NCI-H1436 (cell line): Measurements from ENCODE around the gene CCNI.
"Not testable (repeated sequence)": the region's sequence is repeated elsewhere in the genome, so short reads cannot be mapped to it uniquely, and the experiment has no call there.

Experiments
- DNase-seq: peaks from one replicate; lab custom pipeline; 2025; lab: John Stamatoyannopoulos, UW

Gene CCNI

DNA sequence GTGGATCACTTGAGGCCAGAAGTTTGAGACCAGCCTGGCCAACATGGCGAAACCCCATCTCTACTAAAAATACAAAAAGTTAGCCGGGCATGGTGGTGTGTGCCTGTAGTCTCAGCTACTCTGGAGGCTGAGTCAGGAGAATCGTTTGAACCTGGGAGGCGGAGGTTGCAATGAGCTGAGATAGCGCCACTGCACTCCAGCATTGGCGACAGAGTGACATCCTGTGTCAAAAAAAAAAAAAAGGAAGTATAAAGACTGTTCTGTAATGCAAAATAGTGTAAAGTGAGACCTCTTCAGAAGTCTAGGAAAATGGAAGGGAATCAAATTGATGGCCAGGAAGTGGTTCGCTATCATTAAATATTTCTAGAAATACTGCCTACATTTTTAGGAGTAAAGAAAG, 5.0 kb upstream of the CCNI start:
- not testable (repeated sequence) for DNase-seq

DNA sequence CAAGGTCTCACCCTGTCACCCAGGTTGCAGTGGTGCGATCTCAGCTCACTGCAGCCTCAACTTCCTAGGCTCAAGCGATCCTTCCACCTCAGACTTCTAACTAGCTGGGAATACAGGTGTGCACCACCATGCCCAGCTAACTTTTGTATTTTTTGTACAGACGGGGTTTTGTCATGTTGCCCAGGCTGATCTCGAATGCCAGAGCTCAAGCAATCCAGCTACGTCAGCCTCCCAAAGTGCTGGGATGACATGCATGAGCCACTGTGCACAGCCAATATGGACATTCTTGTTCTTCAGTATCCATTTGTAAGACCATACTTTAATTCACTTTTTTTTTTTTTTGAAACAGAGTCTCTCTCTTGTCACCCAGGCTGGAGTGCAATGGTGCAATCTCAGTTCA, 3.5 kb upstream of the CCNI start:
- DNase-seq = no peak

DNA sequence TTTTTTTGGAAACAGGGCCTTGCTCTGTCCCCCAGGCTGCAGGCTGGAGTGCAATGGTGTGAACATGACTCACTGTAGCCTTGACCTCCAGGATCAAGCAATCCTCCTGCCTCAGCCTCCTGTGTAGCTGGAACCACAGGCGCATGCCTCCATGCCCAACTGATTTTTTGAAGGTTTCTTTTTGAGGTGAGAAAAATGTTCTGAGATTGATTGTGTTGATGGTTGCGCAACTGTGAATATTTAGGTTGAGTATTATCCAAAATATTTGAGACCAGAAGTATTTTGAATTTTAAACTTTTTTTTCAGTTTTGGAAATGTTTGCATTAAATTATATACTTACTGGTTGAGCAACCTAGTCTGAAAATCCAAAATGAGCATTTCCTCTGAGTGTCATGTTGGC, 2.6 kb upstream of the CCNI start:
- no peak for DNase-seq

DNA sequence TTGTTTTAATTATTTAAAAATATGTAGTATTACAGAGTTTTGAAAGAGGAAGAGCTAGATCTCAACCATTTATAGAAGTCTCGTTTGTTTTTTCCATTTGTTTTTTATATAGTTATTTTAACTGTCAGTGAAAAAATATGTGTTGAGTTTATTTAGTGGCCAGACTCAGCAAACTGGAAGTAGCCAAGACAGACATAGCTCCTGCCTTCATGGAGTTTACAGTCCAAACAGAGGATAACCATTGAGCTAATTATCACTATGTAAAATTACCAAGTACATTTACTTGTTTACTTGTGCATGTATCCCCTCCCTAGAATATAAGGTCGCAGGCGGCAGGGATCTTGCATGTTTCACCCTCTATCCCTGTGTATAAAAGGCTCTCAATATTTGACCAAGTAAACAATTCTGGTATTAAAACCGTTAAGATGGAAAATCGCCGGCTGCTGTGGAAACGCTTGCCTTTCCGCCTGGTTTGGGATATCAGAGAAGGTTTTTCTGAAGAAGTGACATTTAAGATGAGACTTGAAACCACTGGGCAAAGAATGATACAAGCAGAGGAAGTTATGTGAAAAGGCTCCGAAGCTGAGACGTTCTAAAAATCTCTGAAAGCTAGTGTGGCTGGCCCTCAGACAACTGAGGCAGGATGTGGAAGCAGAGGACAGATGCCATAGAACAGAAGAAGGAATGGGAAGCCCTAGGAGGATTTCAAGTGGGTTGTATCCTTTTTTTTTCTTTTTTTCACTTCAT, 1.3 kb upstream of the CCNI start:
- no peak for DNase-seq

DNA sequence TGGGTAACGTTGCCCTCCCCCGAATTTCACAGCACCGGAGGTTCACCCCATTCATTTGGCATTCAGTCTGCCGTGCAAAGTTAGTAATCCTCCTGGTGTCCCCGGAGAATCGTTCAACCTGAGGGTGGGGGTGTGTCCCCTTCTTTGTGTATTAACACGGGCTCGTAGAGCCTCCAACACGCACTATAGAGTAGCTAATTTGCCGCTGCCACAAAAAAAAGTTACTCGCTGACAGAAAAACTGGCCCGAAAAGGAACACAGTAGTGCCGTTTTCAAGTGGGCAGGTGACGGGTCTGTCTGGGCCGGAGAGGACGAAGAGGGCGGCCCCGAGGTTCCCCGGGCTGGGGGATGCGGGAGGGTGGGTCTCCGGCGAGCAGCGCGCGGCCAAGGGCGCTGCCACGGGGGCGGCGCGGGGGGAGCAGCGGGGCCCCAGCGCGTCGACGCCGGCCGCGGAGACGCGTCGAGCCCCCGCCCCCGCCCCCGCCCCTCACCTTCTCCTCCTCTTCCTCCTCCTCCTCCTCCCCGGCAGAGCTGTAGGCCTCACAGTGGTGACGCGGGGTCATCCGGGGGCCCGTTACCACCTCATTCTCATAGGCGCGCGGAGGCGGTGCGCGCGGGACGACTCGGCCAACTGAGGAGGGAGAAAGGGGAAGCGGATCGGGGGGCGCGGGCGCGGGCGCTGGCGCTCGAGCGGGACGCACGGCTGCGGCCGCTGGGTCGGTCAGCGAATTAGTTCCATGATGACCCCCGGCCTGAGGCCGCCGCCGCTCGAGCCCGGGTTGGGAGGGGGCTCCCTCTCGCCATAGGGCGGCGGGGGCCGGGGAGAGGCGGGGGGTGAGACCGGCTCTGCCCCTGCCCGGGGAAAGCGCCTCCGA, 571 bp downstream of the CCNI start:
- peak; percentile 27 for DNase-seq

DNA sequence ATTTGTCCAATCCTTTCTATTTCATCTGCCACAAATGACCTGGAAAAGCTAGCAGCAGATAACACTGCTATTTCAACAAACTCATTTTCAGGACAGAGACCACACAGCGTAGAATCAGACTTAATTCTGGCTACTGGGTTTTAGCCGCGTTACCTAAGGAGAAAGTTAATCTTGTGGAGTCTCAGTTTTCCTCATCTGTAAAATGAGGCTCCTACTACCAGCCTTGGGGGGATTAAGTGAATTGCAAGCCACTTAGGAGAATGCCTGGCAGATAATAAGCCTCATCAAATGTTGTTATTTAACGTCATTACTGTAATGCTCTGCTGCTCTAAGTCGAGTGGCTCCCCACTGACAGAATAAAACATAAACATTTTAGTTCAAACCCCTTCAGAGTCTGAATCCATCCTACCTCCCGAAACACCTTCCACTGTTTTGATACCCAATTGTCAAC, 1.4 kb downstream of the CCNI start:
- DNase-seq = peak; percentile 50

DNA sequence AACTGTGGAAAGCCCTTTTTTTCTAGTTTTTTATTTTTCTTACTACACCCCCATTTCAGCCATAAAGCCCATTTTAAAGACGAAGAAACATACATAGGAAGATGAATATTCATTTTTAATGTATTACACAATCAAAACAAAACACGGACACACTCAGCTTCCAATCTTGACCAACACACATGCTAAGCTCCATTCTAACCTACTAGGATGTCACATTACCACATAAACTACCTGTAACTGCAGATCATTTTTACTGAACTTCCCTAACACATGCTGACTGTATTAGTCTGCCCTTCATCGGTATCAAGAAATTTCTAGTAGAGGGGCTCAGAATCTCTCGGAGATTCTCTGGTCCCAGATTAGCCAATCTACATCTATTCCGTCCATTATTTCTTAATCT, 1.8 kb downstream of the CCNI start:
- no peak for DNase-seq

DNA sequence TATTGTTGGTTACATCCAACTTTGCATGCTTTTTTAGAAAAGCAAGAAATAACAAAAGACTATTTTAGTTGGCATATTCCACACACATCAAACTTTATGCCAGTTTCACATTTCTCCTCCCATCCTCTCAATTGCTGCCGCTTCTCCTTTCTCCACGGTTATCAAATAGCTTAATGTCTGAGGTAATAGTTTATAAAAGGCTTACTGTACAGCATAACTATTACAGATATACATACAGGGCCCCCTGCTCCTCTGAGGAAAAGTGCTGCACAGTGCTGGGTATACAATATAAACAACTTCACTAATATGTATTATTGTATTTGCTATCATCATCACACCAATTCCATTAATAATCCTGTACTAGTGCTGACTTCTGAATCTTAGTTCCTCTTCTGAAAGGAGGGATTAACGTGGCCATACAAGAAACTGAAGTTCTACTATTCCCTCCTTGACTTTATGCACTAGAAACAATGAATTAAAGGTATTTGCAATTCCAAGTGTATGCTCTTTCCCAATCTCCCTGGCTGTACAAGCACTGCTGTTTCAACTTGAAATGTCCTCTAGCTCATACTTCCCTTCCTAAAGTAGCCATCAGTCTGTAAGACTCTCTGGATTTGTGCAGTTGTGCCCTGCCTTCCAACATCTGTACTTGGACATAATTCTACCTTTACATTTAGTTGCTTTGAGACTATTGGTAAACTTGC, 2.5 kb downstream of the CCNI start:
- no peak for DNase-seq

DNA sequence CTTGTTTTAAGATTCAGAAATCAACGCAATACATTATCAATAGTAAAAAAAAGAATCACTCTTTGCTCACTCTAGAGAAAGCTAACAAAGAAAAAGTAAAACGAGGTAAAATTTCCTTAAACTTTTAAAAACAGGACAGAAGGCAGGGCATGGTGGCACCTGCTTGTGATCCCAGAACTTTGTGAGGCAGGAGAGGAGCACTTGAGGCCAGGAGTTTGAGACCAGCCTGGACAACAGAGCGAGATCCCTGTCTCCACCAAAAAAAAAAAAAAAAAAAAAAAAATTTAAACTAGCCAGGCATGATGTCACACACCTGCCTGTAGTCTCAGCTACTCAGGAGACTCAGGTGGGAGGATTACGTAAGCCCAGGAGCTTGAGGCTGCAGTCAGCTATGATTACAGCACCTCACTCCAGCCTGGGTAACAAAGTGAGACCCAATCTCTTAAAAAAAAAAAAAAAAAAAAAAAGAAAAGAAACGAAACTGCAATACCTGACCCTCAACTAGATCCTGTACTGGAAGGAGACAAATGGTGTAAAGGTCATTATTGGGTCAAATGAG, 3.5 kb downstream of the CCNI start:
- no peak for DNase-seq

DNA sequence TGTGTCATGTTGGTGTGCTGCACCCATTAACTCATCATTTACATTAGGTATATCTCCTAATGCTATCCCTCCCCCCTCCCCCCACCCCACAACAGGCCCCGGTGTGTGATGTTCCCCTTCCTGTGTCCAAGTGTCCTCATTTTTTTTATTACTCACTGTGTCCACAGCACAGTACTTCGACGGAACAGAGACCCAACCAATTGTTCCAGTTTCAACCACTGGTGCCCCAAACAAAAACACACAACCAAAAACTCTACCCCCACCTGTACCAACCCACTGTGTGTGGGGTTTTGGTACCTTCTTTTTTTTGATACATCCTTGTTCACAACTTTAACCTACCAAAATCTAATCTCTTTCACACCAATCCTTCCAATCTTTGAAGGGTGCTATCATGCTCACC, 6.3 kb downstream of the CCNI start:
- DNase-seq = not testable (repeated sequence)

DNA sequence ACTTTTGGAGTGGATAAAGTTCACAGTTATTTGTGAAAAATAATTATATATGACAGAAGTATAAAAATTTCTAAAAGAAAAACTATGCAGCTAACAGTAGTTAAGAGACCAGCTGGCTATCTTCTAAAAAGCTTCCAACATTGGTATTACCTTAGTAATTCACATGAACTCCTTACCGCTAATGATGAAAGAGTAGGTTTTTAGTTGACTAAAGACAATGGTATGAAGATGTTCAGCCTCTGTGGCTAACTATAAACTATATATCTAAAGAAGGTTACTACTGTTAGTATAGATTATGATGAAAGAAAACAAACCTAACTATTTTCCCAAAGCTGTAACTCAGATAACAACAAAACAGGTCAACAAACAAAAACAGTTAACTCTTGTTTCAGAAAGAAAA, 10.4 kb downstream of the CCNI start:
- no peak for DNase-seq

DNA sequence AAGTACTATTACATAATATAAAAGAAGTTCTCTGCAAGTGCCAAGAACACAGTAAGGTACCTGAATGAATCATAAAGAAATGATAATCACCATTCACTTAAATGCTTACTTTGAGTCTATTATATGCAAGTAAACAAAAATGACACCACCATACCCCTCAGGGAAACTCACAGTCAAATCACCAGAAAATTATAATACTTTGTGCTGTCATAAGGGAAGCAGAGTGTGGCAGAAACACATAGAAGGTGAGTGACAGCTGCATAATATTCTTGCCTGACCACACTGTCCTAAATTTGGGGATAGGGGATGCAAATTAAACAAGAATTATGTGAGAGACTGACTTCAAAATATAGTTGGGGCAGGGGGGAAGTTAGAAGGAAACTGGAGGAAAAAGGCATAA, 12.9 kb downstream of the CCNI start:
- no peak for DNase-seq

DNA sequence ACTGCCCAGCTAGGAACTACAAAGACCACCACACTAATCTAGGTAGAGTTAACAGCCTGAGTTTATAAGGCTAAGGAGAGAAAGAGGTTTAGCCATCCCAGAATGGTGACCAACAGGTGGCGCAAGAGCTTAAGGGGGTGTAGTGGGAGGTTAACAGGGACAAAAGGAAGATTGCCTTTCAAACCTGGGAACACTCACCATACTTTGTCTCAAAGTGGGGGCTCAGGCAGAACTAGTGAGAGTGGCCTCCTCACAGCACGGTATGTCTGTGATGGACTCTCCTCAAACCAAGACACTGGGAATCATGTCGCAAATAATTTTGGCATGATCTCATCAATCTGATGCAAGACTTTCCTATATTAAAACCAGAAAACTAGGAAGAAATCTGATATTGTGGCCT, 23.4 kb downstream of the CCNI start:
- DNase-seq = peak; percentile 38

DNA sequence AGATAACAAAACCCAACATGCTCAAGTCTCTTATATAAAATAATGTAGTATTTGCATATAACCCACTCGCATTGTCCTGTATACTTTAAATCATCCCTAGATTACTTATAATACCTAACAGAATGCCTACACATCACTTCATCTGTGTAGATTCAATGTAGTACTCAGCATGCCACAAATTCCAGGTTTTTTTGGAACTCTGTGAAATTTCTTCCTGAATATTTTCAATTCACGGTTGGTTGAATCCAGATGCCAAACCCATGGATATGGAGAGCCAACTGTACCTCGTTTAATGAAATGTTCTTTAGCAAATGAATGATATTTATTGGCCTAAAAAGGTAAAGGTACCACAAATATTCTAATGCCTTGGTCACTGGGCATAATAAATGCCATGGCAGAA, 24.8 kb downstream of the CCNI start:
- no peak for DNase-seq

DNA sequence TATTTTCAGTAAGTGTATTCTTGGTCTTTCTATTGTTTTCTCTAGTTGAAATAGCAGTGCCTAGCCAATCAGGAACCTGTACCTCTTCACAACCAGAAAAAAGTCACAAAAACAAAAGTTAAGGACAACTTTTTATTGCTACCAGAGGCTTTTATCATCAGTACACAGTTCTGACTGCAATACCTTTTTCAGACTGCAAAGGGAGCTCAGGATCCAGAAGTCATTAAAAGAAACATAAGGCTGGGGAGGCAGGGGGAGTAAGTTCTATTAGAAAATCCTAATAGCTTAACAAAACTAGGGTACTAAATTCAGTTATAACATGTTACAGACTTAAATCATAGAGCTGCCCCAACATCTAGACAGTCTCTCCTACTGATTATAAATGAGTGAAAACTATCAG, 28.8 kb downstream of the CCNI start:
- DNase-seq = no peak

DNA sequence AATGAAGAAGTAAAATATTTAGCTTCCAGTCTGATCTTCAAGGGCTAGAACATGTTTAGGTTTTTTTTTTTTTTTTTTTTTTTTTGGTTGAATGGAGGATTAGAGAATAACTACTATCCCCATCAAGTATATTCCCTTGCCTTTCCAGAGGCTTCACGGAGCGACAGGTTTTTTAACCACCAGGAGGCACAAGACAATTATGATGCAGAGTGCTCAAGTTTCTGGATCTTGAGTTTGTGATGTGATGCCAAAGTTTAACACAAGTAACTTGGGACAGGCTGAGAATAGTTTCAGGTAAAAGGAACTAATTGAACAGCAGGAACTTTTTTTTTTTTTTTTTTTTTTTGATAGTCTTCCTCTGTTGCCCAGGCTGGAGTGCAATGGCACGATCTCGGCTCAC, 30.3 kb downstream of the CCNI start:
- DNase-seq = no peak

DNA sequence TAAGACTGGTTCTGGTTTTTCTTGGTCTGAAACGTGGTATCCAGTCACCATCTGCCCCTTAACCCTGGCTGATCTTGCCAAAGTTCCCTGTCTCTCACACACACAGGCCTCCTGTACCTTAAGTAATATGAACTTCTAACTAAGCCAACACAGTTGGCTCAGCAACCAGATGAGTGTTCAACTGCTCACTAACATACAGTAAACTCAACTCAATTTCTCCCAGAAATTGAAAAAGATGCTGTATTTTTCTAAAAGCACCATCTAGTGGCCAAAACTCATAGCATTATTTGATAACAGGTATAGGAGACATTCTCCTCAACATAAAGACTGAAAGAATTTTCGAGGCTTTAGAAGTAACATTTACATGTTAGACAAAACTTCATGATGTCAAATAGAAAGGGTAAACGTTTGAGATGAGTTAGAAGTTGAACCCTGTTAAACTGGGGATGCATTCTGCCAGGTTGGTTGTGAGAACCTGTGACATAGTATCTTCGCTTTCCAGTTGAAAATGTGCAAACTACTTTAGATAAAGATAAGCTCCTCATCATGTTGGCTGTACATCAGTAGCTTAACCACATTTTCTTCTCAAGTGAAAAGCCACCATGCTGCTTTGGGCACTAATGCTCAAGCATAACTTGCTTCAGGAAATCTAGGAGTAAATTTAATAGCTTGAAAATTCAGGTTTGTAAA, 31.2 kb downstream of the CCNI start:
- DNase-seq = no peak

DNA sequence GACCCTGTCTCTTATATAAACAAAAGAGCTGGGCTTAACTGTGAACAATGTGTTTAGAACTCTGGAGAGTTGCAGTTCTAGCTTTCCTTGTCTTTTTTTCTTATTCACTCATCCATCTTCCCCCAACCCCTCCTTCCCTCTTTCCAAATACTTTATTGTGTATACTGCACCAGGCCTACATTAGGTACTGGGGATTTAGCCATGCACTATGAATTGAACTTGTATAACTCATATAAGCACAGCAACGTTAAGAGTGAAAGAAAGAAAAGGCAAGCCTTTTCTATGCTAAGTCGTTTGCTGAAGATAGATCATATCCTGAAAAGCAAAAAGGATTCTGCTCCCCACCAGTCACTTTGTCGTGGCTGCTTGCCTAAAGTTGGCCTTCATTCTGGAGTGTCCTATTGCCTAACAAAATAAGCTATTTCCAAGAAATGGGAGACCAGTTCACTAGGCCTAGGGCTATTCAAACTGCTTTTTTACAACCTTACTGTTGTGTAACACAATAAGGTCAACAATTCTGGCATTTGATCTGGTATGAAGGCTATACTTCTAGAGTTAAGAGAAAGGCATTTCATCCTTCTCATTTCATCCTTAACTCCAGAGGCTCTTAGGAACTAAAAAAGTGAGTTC, 32.2 kb downstream of the CCNI start:
- DNase-seq = no peak

DNA sequence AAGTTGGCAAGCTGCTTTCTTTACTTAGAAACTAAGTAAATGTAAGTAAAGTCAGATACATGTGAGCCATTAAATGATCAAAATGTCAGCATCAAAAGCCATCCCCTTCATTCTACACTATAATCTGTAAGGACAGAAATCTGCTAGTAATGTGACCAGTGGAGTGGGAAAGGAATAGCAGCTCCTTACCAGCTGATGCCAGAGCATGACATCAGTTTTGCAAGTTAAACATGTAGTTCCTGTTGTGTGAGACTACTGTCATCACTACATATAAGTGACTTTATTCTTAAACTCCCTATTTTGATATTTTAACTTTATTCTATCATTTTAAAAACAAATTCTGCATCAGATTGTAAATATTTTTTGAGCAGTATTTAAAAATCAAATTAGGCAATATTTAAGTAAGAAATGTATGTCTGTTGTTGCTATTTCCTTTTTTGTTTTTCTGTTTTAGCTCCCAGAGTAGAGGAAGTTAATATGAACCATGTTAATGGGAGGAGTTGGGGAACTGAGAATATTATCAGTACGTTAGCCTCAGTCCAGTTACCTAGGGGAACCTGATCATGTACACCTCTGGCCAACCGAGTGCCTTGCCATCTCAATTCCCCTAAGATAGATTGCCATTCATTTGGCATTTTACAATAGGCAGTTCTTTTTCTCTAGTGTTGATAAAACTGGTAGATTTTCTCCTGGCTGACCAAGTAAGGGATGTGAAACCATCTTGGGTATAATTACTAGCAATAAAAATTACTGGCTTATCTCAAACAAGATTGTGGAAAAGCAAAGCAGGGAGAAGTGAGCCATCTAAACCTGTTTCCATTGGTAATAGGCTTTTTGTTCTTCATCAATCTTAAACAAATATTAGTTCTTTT, 34.7 kb downstream of the CCNI start:
- no peak for DNase-seq

DNA sequence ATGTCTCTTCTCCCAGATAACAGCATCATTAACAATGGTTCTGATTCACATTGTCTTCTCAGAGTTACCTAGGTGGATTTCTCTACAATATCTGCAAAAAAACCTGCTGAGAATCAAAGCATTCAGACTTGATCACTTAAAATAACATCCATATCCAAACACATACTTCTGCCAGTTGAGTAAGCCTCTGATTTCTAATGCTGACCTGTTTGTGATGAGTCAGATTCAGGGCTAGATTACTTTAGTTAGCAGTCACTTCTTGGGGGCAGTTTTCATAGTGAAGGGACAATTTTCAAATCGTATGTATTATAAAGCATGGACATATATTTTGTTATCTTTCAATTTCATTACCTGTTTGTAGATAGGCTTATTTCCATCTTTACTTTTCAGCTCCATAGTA, 35.5 kb downstream of the CCNI start:
- no peak for DNase-seq
